NCI-H1092 (cell line): ENCODE data around the gene TRIM24.
"Not testable (repeated sequence)": the region's sequence is repeated elsewhere in the genome, so short reads cannot be mapped to it uniquely, and the experiment has no call there.

Experiments
- DNase-seq: peaks from one replicate; lab custom pipeline; 2025; lab: John Stamatoyannopoulos, UW

The TRIM24 gene

GRCh38 chr7:138460176-138460648 is at the start of gene TRIM24:
TSS of gene TRIM24 (plus strand) at chr7:138460259. CDS start at chr7:138460549, 290 bp downstream.
- peak; percentile 100 for DNase-seq

GRCh38 chr7:138412077-138412476 is 48.0 kb upstream of the TRIM24 start:
- not testable (repeated sequence) for DNase-seq

GRCh38 chr7:138412921-138413320 is 47.1 kb upstream of the TRIM24 start:
- DNase-seq, result not testable (repeated sequence)

GRCh38 chr7:138417078-138417700 is 42.9 kb upstream of the TRIM24 start:
- DNase-seq, result no peak

- DNase-seq, result no peak
These were observed 42.3 kb upstream of the TRIM24 start for GRCh38 chr7:138417764-138418163.

GRCh38 chr7:138418403-138418802 is 41.7 kb upstream of the TRIM24 start:
- DNase-seq, result not testable (repeated sequence)

GRCh38 chr7:138425026-138425425 is 35.0 kb upstream of the TRIM24 start:
- DNase-seq, result no peak

- no peak for DNase-seq
These were observed 30.3 kb upstream of the TRIM24 start for GRCh38 chr7:138429577-138430250.

GRCh38 chr7:138431517-138431916 is 28.5 kb upstream of the TRIM24 start:
- no peak for DNase-seq

- no peak for DNase-seq
These were observed 26.2 kb upstream of the TRIM24 start for GRCh38 chr7:138433583-138434443.

- no peak for DNase-seq
These were observed 25.5 kb upstream of the TRIM24 start for GRCh38 chr7:138434597-138435019.

GRCh38 chr7:138435231-138435919 is 24.7 kb upstream of the TRIM24 start:
- DNase-seq, result no peak

- no peak for DNase-seq
These were observed 23.7 kb upstream of the TRIM24 start for GRCh38 chr7:138436388-138436787.

GRCh38 chr7:138440460-138440859 is 19.6 kb upstream of the TRIM24 start:
- DNase-seq, result no peak

- no peak for DNase-seq
These were observed 17.2 kb upstream of the TRIM24 start for GRCh38 chr7:138442822-138443221.

GRCh38 chr7:138449580-138449979 is 10.5 kb upstream of the TRIM24 start:
- no peak for DNase-seq

GRCh38 chr7:138455609-138456008 is 4.5 kb upstream of the TRIM24 start:
- no peak for DNase-seq

GRCh38 chr7:138456220-138456619 is 3.8 kb upstream of the TRIM24 start:
- no peak for DNase-seq

- no peak for DNase-seq
These were observed 1.3 kb upstream of the TRIM24 start for GRCh38 chr7:138458576-138459412.

- peak; percentile 100 for DNase-seq
These were observed 465 bp upstream of the TRIM24 start for GRCh38 chr7:138459413-138460175.
